WTC11 (cell line): ENCODE measurements around the gene CDCP1. TPM values are rescaled to one million over a fixed set of nuclear protein-coding genes. Genes with fewer than 3 reads are reported as not detected.

Experiments
- ATAC-seq: fragments of 200-7000 bp; cut with Tn5 transposase; 2 replicates; pipeline ENCODE4 v1.10.0; 2021; ENCODE audit warnings: mild to moderate bottlenecking, moderate library complexity
- CTCF ChIA-PET: fragments of 300-600 bp; sonication (Branson Sonifier 250); formaldehyde crosslinking; loops from one replicate; lab custom pipeline; 2021; ENCODE audit warnings: antibody characterized with exemption; lab: Charles Lee
- POLR2A ChIA-PET: fragments of 350-600 bp; sonication (Branson Sonifier 250); formaldehyde crosslinking; loops from one replicate; lab custom pipeline; 2021; ENCODE audit warnings: antibody characterized with exemption; lab: Charles Lee
- DNase-seq: peaks from one replicate; pipeline ENCODE4 v3.0.0; 2021; ENCODE audit warnings: low spot score
- H3K27ac Mint-ChIP-seq: 2 replicates; pipeline ENCODE4 v1.8.0; 2021; ENCODE audit warnings: mixed read lengths
- H3K27me3 Mint-ChIP-seq: 2 replicates; pipeline ENCODE4 v1.8.0; 2021; ENCODE audit warnings: low read depth, mild to moderate bottlenecking, moderate library complexity, mixed read lengths
- H3K36me3 Mint-ChIP-seq: 2 replicates; pipeline ENCODE4 v1.8.0; 2021; ENCODE audit warnings: mixed read lengths
- H3K4me1 Mint-ChIP-seq: 2 replicates; pipeline ENCODE4 v1.8.0; 2022; ENCODE audit warnings: mixed read lengths
- H3K4me3 Mint-ChIP-seq: 2 replicates; pipeline ENCODE4 v1.8.0; 2021; ENCODE audit warnings: mild to moderate bottlenecking, moderate library complexity, mixed read lengths
- H3K9me3 Mint-ChIP-seq: 2 replicates; pipeline ENCODE4 v1.8.0; 2021; ENCODE audit warnings: mixed read lengths
- AR ChIP-seq: fragments of 250-450 bp; sonication (Bioruptor Pico); IDR thresholded peaks from 2 replicates; pipeline ENCODE4 v1.9.0; 2021; ENCODE audit warnings: mild to moderate bottlenecking
- ATF2 ChIP-seq: sonication (generic); formaldehyde crosslinking; IDR thresholded peaks from 2 replicates; pipeline ENCODE4 v1.8.1; 2022; ENCODE audit warnings: low read depth, missing genetic modification reagents, borderline replicate concordance
- CBFB ChIP-seq: sonication (generic); formaldehyde crosslinking; IDR thresholded peaks from 2 replicates; pipeline ENCODE4 v1.8.1; 2022; ENCODE audit warnings: mild to moderate bottlenecking, low read depth, missing genetic modification reagents
- CREB1 ChIP-seq: sonication (generic); formaldehyde crosslinking; IDR thresholded peaks from 2 replicates; pipeline ENCODE4 v1.8.0; 2023; ENCODE audit warnings: mild to moderate bottlenecking, missing genetic modification reagents
- ESRRA ChIP-seq: sonication (generic); formaldehyde crosslinking; IDR thresholded peaks from 2 replicates; pipeline ENCODE4 v1.8.1; 2022; ENCODE audit warnings: mild to moderate bottlenecking, missing genetic modification reagents, borderline replicate concordance
- KAT7 ChIP-seq: sonication (generic); formaldehyde crosslinking; IDR thresholded peaks from 2 replicates; pipeline ENCODE4 v1.8.1; 2023; ENCODE audit warnings: missing genetic modification reagents, mild to moderate bottlenecking, borderline replicate concordance
- MLX ChIP-seq: sonication (generic); formaldehyde crosslinking; IDR thresholded peaks from 2 replicates; pipeline ENCODE4 v1.8.1; 2023; ENCODE audit warnings: mild to moderate bottlenecking, missing genetic modification reagents, moderate library complexity
- NFE2L1 ChIP-seq: sonication (generic); formaldehyde crosslinking; IDR thresholded peaks from 2 replicates; pipeline ENCODE4 v1.8.1; 2023; ENCODE audit warnings: missing genetic modification reagents
- NFYB ChIP-seq: sonication (generic); formaldehyde crosslinking; conservative IDR thresholded peaks from 2 replicates; pipeline ENCODE4 v1.8.0; 2022; ENCODE audit warnings: low read depth, missing genetic modification reagents
- PRRX2 ChIP-seq: fragments of 250-450 bp; sonication (Bioruptor Pico); IDR thresholded peaks from 2 replicates; pipeline ENCODE4 v1.8.0; 2021; ENCODE audit warnings: mild to moderate bottlenecking
- RORB ChIP-seq: fragments of 250-450 bp; sonication (Bioruptor Pico); IDR thresholded peaks from 2 replicates; pipeline ENCODE4 v1.9.0; 2021; ENCODE audit warnings: mild to moderate bottlenecking
- SOX15 ChIP-seq: fragments of 250-450 bp; sonication (Bioruptor Pico); IDR thresholded peaks from 2 replicates; pipeline ENCODE4 v1.9.0; 2021; ENCODE audit warnings: mild to moderate bottlenecking
- TCF7 ChIP-seq: sonication (generic); formaldehyde crosslinking; IDR thresholded peaks from 2 replicates; pipeline ENCODE4 v1.8.0; 2022; ENCODE audit warnings: mild to moderate bottlenecking, low read depth, missing genetic modification reagents, moderate library complexity
- TEAD1 ChIP-seq: sonication (generic); formaldehyde crosslinking; IDR thresholded peaks from 2 replicates; pipeline ENCODE4 v1.8.0; 2022; ENCODE audit warnings: mild to moderate bottlenecking, missing genetic modification reagents
- TEAD4 ChIP-seq: sonication (generic); formaldehyde crosslinking; IDR thresholded peaks from 2 replicates; pipeline ENCODE4 v1.8.0; 2022; ENCODE audit warnings: mild to moderate bottlenecking, missing genetic modification reagents
- TP53 ChIP-seq: sonication (generic); formaldehyde crosslinking; IDR thresholded peaks from 2 replicates; pipeline ENCODE4 v1.8.1; 2023; ENCODE audit warnings: mild to moderate bottlenecking, missing genetic modification reagents
- USF2 ChIP-seq: sonication (generic); formaldehyde crosslinking; IDR thresholded peaks from 2 replicates; pipeline ENCODE4 v1.8.1; 2023; ENCODE audit warnings: mild to moderate bottlenecking, missing genetic modification reagents, moderate library complexity
- ZNF121 ChIP-seq: sonication (generic); formaldehyde crosslinking; IDR thresholded peaks from 2 replicates; pipeline ENCODE4 v1.8.0; 2023; ENCODE audit warnings: missing genetic modification reagents
- ZNF396 ChIP-seq: fragments of 250-450 bp; sonication (Bioruptor Pico); IDR thresholded peaks from 2 replicates; pipeline ENCODE4 v1.8.0; 2021; ENCODE audit warnings: mild to moderate bottlenecking, moderate library complexity, borderline replicate concordance
- ZNF416 ChIP-seq: fragments of 250-450 bp; sonication (Bioruptor Pico); IDR thresholded peaks from 2 replicates; pipeline ENCODE4 v1.9.0; 2021; ENCODE audit warnings: mild to moderate bottlenecking, inconsistent platforms
- ZNF423 ChIP-seq: fragments of 250-450 bp; sonication (Bioruptor Pico); IDR thresholded peaks from 2 replicates; pipeline ENCODE4 v2.1.2; 2022; ENCODE audit warnings: mild to moderate bottlenecking, moderate library complexity
- ZNF425 ChIP-seq: fragments of 250-450 bp; sonication (Bioruptor Pico); conservative IDR thresholded peaks from 2 replicates; pipeline ENCODE4 v1.9.0; 2021; ENCODE audit warnings: mild to moderate bottlenecking
- ZNF512 ChIP-seq: sonication (generic); formaldehyde crosslinking; IDR thresholded peaks from 2 replicates; pipeline ENCODE4 v1.8.1; 2022; ENCODE audit warnings: missing genetic modification reagents, borderline replicate concordance
- total RNA-seq: library from RNA; stranded (reverse); gene quantifications from 3 replicates; pipeline ENCODE4 v1.2.3, GENCODE V29; 2021

Gene CDCP1
- total RNA-seq, 1 experiment from 2014 or later, result 14.6 TPM

GRCh38 chr3:45088543-45089358 lies 57.4 kb downstream of the CDCP1 start:
- no peak for TF ChIP-seq CREB1 (CRISPR knock-in tag)
- TF ChIP-seq ZNF121 (CRISPR knock-in tag), result no peak
- TF ChIP-seq ESRRA, result no peak
- TF ChIP-seq ZNF512 (CRISPR knock-in tag), result no peak
- TF ChIP-seq TEAD1 (CRISPR knock-in tag), result no peak
- no peak for TF ChIP-seq PRRX2 (CRISPR knock-in tag)
- TF ChIP-seq ZNF396 (CRISPR knock-in tag), result no peak
- no peak for TF ChIP-seq TP53 (CRISPR knock-in tag)
- H3K4me3 Mint-ChIP-seq, result no peak overlapping the region
- ChIA-PET POLR2A (no interaction called here), CTCF (interaction anchor here (1.3 kb wide), 1 partner anchor 96 kb away, joined by 3 read pairs; no protein-coding TSS in a partner anchor)
- 0 out of 2 replicates have a peak, but pooled peaks cover 3% of the 10 kb centered on the region for H3K9me3 Mint-ChIP-seq
- H3K4me1 Mint-ChIP-seq, result peaks cover 2% of the 10 kb centered on the region; the same call in 1 of the 2 replicates
- H3K36me3 Mint-ChIP-seq, result peaks cover 51% of the 10 kb centered on the region
- no peak overlapping the region for H3K27ac Mint-ChIP-seq
- H3K27me3 Mint-ChIP-seq, result no peaks in the 10 kb centered on the region
- ATAC-seq (no peak), DNase-seq (no peak)

GRCh38 chr3:45087155-45087554 lies 59.0 kb downstream of the CDCP1 start:
- H3K27ac Mint-ChIP-seq, result no peak overlapping the region
- 0 out of 2 replicates have a peak, but pooled peaks cover 3% of the 10 kb centered on the region for H3K9me3 Mint-ChIP-seq
- ChIA-PET CTCF (no interaction called here), POLR2A (interaction anchor here (1.1 kb wide), 1 partner anchor 102 kb away, joined by 3 read pairs; no protein-coding TSS in a partner anchor)
- H3K4me3 Mint-ChIP-seq, result no peak overlapping the region
- ATAC-seq, result no peak
- H3K36me3 Mint-ChIP-seq, result peaks cover 43% of the 10 kb centered on the region
- peaks cover 2% of the 10 kb centered on the region; the same call in 1 of the 2 replicates for H3K4me1 Mint-ChIP-seq
- no peak for DNase-seq
- TF ChIP-seq TEAD4, result no peak
- TF ChIP-seq ZNF121 (CRISPR knock-in tag), result no peak
- no peak for TF ChIP-seq NFE2L1 (CRISPR knock-in tag)
- TF ChIP-seq NFYB (CRISPR knock-in tag), result no peak
- TF ChIP-seq AR, result no peak
- no peak for TF ChIP-seq SOX15 (CRISPR knock-in tag)
- no peak for TF ChIP-seq USF2
- TF ChIP-seq RORB, result no peak
- no peak for TF ChIP-seq MLX (CRISPR knock-in tag)
- no peak for TF ChIP-seq TCF7 (CRISPR knock-in tag)
- no peak for TF ChIP-seq ZNF416 (CRISPR knock-in tag)
- TF ChIP-seq CBFB, result no peak
- no peak for TF ChIP-seq KAT7 (CRISPR knock-in tag)
- no peak for TF ChIP-seq ZNF425 (CRISPR knock-in tag)
- TF ChIP-seq ATF2 (CRISPR knock-in tag), result no peak
- no peak for TF ChIP-seq ZNF423 (CRISPR knock-in tag)
- H3K27me3 Mint-ChIP-seq, result no peaks in the 10 kb centered on the region
